Embryonic facial prominence (tissue), 1 donor: ENCODE measurements around the gene SECISBP2.
"Not testable (repeated sequence)": the region's sequence is repeated elsewhere in the genome, so short reads cannot be mapped to it uniquely, and the experiment has no call there.

Experiments
- DNase-seq: peaks from one replicate; pipeline ENCODE4 v3.0.0-alpha.2; 2016; ENCODE audit errors: extremely low spot score

SECISBP2 gene

GRCh38 chr9:89364666-89365531 lies 46.6 kb downstream of the SECISBP2 start:
- no peak for DNase-seq

- DNase-seq = no peak
These were observed 47.2 kb downstream of the SECISBP2 start for GRCh38 chr9:89365532-89365912.

GRCh38 chr9:89366711-89367110 lies 48.4 kb downstream of the SECISBP2 start:
- no peak for DNase-seq

- no peak for DNase-seq
These were observed 49.0 kb downstream of the SECISBP2 start for GRCh38 chr9:89367281-89367680.

GRCh38 chr9:89367726-89368437 lies 49.6 kb downstream of the SECISBP2 start:
- DNase-seq = no peak

GRCh38 chr9:89368550-89368949 lies 50.2 kb downstream of the SECISBP2 start:
- no peak for DNase-seq

- no peak for DNase-seq
These were observed 50.7 kb downstream of the SECISBP2 start for GRCh38 chr9:89368978-89369377.

GRCh38 chr9:89370593-89370992 lies 52.3 kb downstream of the SECISBP2 start:
- no peak for DNase-seq

- DNase-seq = not testable (repeated sequence)
These were observed 53.5 kb downstream of the SECISBP2 start for GRCh38 chr9:89371791-89372190.

GRCh38 chr9:89372230-89372816 lies 54.0 kb downstream of the SECISBP2 start:
- DNase-seq = no peak

- no peak for DNase-seq
These were observed 54.7 kb downstream of the SECISBP2 start for GRCh38 chr9:89372979-89373378.

- no peak for DNase-seq
These were observed 55.9 kb downstream of the SECISBP2 start for GRCh38 chr9:89374176-89374575.

- no peak for DNase-seq
These were observed 57.0 kb downstream of the SECISBP2 start for GRCh38 chr9:89375191-89375760.

GRCh38 chr9:89376286-89376685 lies 58.0 kb downstream of the SECISBP2 start:
- DNase-seq = no peak

GRCh38 chr9:89376741-89377351 lies 58.5 kb downstream of the SECISBP2 start:
- DNase-seq = no peak

GRCh38 chr9:89377411-89377810 lies 59.1 kb downstream of the SECISBP2 start:
- no peak for DNase-seq

- DNase-seq = no peak
These were observed 60.2 kb downstream of the SECISBP2 start for GRCh38 chr9:89378541-89378940.

- DNase-seq = no peak
These were observed 60.7 kb downstream of the SECISBP2 start for GRCh38 chr9:89379031-89379430.

- no peak for DNase-seq
These were observed 61.3 kb downstream of the SECISBP2 start for GRCh38 chr9:89379508-89380115.

GRCh38 chr9:89380437-89381307 lies 62.4 kb downstream of the SECISBP2 start:
- no peak for DNase-seq

GRCh38 chr9:89381308-89381609 lies 63.0 kb downstream of the SECISBP2 start:
- DNase-seq = no peak
